GM18951 (cell line): Measurements from ENCODE around the gene WNK1.
"Not testable (repeated sequence)": the region's sequence is repeated elsewhere in the genome, so short reads cannot be mapped to it uniquely, and the experiment has no call there.

Experiments
- POLR2A ChIP-seq: IDR thresholded peaks from 4 replicates; pipeline ENCODE4 v1.6.1; 2011; ENCODE audit warnings: mild to moderate bottlenecking; ENCODE audit not compliant: insufficient read length, insufficient read depth; ENCODE audit errors: extremely low read depth
- in situ Hi-C: fragments of 300-500 bp; cut with MboI; formaldehyde crosslinking; loops from one replicate; pipeline ENCODE4 v1.12.0; 2022; ENCODE audit warnings: low sequenced_read_pairs, mixed read lengths, inconsistent platforms; ENCODE audit not compliant: unreplicated experiment

The WNK1 gene

DNA sequence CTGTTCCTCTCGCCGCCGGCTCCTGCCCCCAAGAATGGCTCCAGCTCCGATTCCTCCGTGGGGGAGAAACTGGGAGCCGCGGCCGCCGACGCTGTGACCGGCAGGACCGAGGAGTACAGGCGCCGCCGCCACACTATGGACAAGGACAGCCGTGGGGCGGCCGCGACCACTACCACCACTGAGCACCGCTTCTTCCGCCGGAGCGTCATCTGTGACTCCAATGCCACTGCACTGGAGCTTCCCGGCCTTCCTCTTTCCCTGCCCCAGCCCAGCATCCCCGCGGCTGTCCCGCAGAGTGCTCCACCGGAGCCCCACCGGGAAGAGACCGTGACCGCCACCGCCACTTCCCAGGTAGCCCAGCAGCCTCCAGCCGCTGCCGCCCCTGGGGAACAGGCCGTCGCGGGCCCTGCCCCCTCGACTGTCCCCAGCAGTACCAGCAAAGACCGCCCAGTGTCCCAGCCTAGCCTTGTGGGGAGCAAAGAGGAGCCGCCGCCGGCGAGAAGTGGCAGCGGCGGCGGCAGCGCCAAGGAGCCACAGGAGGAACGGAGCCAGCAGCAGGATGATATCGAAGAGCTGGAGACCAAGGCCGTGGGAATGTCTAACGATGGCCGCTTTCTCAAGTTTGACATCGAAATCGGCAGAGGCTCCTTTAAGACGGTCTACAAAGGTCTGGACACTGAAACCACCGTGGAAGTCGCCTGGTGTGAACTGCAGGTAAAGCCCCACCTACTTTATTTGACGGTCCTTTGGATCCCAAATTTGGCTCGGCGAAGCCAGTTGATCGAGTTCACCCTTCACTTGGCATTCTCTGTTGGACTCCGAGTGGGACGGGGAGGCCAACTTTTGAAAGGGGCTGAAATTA, 1.5 kb downstream of the WNK1 start:
- in situ Hi-C loops, result no loop called here
- TF ChIP-seq POLR2A, result no peak

- TF ChIP-seq POLR2A, result no peak
- in situ Hi-C loops, result no loop called here
Observed at GRCh38 chr12:754473-754820, 2.1 kb downstream of the WNK1 start.

GRCh38 chr12:754851-755562, 2.6 kb downstream of the WNK1 start:
- in situ Hi-C loops, result no loop called here
- TF ChIP-seq POLR2A, result no peak

DNA sequence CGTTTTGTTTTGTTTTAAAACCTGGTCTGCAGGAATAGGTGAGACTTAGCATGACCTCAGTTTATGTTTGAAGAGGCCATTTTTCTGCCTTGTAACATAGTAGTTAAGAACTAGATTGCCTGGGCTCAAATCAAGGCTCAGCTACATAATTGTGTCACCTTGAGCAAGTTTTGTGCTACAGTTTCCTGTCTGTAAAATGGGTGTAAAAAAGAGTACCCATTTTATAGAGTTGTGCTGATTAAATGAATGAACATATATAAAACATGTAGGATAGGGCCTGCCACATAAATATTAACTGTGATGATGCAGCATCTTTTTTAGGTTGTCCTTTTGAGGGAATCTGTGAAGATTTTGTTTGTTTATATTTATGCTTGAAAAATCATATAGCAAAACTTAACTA, 7.2 kb downstream of the WNK1 start:
- in situ Hi-C loops, result no loop called here
- no peak for TF ChIP-seq POLR2A

GRCh38 chr12:761256-761655, 8.9 kb downstream of the WNK1 start:
- in situ Hi-C loops, result no loop called here
- no peak for TF ChIP-seq POLR2A

GRCh38 chr12:765840-766239, 13.5 kb downstream of the WNK1 start:
- in situ Hi-C loops, result no loop called here
- no peak for TF ChIP-seq POLR2A

- in situ Hi-C loops, result no loop called here
Observed at GRCh38 chr12:768434-768833, 16.1 kb downstream of the WNK1 start.

GRCh38 chr12:770479-770878, 18.1 kb downstream of the WNK1 start:
- in situ Hi-C loops, result no loop called here
- TF ChIP-seq POLR2A, result no peak

More at GRCh38 chr12:768434-768833, 16.1 kb downstream of the WNK1 start:
- TF ChIP-seq POLR2A, result no peak

GRCh38 chr12:772056-772697, 19.8 kb downstream of the WNK1 start:
- in situ Hi-C loops, result no loop called here
- no peak for TF ChIP-seq POLR2A

DNA sequence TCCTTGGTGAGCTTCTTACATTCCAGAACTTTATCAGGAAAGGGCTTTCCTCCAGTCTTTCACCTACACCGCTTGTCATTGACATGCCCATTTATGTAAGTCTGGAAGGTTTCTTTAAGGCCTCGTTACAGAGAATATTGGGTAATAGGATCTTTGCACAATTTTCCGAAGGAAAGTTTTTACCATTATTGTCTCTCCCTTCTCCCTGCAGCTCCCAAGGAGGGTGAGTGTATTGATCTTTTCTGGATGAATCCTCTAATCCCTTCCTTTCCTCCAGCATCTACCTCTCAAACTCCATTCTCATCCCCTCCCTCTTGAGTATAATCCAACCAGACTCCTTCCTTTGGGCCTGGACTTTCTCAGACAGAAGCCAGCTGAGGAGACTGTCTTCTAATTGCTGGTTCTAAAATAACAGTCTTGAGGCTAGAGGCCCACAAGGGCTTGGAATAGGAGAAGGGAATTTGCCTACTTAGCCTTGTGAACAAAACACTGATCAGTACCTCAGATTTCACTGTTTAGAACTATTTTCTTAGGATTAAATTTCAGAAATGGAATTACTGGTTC, 21.8 kb downstream of the WNK1 start:
- no peak for TF ChIP-seq POLR2A
- in situ Hi-C loops, result no loop called here

- in situ Hi-C loops, result not testable (repeated sequence)
Observed at GRCh38 chr12:775973-776771, 23.8 kb downstream of the WNK1 start.

DNA sequence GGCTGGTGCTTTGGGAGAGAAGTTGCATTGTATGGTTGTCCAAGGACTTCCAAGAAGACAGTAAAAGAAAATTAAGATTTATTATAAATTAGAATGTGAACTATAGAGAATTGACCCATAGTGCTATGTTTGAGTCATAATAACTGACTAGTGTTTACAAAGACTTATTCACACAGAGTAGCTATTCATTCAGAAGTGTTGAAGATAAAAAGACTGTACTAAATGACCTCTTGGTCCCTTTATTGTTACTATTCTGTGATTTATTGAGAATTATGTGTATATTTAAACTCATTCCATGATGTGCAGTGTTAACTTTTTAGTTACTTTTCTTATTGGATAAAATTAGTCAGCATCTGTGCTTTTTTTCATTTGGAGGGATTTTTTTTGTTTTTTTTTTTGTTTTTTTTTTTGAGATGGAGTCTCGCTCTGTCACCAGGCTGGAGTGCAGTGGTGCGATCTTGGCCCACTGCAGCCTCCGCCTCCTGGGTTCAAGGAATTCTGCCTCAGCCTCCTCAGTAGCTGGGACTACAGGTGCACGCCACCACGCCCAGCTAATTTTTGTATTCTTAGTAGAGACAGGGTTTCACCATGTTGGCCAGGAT, 24.5 kb downstream of the WNK1 start:
- in situ Hi-C loops, result not testable (repeated sequence)
